Raji (cell line): ENCODE measurements around the gene MT1H.

Source experiments
- POLR2A ChIP-seq: IDR thresholded peaks from 2 replicates; pipeline ENCODE4 v1.6.1; 2011; ENCODE audit warnings: low read depth, low read length, control low read depth; ENCODE audit not compliant: insufficient read depth

The MT1H gene

GRCh38 chr16:56633535-56633934 lies 36.1 kb upstream of the MT1H start:
- TF ChIP-seq POLR2A = no peak

DNA sequence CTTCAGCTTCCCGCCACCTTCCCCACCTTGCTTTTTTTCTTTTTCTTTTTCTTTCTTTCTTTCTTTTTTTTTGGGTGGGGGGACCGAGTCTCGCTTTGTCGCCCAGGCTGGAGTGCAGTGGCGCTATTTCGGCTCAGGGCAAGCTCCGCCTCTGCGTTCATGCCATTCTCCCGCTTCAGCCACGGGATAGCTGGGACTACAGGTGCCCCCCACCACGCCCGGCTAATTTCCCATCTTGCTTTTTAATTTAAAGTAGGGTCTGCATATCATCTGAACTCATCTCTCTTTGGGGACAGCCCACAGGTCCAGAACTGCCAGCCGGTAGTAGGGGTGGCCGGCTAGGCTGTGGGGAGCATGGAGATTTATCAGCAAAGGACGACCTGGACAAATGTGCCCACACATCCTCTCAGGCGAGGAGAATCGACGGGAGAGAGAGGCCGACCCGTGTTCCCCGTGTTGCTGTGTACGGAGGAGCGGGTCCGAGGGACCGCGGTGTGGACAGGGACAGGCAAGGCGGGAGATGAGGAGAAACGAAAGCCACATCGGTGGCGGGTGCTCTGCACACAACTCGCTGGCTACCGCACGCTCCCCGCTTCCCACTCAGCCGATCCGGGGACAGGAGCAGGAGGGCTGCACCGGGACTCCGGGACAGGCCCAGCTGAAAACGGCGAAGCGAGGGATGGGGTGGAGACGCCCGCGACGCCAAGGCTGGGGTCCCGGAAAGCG lies 34.7 kb upstream of the MT1H start:
- TF ChIP-seq POLR2A = no peak

DNA sequence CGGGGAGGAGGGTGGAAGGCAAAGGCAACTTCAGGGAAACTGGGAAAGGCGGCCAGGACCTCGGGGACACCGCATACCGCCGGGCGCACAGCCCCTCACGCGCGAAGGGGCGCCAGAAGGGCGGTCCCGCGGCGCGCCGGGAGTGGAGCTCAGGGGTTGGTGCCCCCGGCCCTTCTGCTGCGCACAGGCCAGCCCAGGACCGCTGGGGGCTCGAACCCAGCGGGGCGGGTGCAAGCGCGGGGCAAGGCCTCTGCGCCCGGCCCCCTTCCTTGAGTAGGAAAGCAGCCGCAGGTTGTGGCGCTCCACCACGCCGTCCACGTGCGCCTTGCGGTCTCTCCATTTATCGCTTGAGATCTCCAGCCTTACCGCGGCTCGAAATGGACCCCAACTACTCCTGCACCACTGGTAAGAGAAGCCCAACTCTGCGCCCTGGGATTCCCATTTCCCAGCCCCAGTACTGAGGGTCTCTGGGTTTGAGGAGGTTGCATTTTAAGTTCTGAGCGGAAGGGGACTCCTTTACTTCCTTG lies 34.1 kb upstream of the MT1H start:
- no peak for TF ChIP-seq POLR2A

DNA sequence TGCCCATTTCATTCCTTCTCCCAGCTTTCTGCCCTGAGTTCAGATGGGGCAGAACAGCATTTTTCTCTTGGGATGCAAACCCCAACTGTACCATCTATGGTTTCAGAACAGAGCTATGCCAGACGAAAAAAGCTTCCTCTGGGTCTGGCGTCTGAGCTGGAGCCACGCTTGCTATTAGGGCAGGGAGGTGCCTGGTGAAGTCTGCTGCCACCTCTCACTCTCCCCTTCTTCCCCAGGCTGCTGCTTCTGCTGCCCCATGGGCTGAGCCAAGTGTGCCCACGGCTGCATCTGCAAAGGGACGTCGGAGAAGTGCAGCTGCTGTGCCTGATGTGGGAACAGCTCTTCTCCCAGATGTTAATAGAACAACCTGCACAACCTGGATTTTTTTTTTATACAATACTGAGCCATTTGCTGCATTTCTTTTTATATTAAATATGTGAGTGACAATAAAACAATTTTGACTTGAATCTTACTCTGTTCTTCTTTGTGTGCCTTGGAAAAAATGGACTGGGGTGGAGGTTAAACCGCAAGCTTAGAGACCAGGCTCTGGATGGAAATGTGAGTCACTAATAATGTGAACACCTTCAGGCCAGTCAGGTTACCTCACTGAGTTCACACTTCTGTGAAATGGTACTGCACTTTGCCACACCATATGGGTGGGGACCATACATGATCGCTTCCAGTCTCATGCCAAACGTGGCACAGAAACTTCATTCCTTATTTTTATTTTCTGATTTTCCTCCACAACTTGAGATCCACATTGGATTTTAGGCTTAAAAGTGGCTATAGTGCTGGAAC lies 32.8 kb upstream of the MT1H start:
- TF ChIP-seq POLR2A = no peak

GRCh38 chr16:56637814-56638750 lies 31.5 kb upstream of the MT1H start, which contains the start of gene MT1A:
MT1A (plus strand) TSS chr16:56638666; CDS start chr16:56638739, 73 bp downstream.
- no peak for TF ChIP-seq POLR2A

DNA sequence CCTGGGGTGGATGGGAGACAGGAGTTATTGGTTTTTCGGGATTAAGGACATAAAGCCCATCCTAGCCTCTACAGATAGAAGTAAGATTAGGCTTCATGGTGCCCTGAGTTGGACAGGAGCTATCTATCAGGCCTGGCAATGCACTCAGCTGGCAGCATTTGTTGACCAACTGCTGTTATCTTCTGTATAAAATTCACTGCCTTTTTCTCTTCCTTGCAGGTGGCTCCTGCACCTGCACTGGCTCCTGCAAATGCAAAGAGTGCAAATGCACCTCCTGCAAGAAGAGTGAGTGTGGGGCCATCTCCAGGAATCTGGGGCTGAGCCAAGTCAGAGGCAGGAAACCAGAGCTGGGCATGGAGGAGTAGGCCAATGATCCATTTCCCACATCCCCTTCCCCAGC lies 30.6 kb upstream of the MT1H start:
- TF ChIP-seq POLR2A = no peak

DNA sequence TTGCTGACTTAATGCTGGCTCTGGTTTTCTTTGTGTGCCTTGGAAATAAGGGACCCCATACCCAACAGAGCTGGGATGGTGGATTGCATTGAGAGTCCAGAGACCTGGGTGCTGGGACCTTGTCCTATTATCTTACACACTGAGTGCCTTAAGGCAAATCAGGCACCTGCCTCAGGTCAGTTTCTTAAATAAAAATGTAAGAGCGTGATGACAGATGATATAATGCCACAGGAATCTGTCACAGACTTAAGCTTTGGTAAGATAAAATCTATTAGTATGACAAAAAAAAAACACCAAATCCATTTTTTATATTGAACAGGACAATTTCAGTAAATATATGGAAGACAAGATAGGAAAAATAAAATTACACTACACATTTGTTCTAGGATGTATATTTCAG lies 29.5 kb upstream of the MT1H start:
- no peak for TF ChIP-seq POLR2A

DNA sequence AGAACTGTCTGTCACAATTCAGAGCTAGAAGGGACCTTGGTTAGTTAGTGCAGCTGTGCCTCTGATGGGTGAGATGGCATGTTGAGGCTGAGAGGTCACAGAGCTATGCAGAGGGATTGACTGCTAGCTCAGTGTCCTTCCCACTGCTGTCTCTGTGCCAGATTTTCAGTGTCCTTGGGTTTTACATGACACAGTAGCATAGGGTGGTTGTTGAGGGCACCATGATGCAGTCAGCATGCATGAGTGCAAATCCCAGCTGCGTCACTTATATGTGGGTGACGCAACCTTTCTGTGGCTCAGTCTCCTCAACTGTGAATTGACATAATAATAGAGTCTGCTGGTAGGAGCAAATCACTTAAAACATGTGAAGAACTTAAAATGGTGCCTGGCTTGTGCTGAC lies 28.4 kb upstream of the MT1H start:
- no peak for TF ChIP-seq POLR2A

GRCh38 chr16:56643080-56643778 lies 26.4 kb upstream of the MT1H start:
- TF ChIP-seq POLR2A = no peak

DNA sequence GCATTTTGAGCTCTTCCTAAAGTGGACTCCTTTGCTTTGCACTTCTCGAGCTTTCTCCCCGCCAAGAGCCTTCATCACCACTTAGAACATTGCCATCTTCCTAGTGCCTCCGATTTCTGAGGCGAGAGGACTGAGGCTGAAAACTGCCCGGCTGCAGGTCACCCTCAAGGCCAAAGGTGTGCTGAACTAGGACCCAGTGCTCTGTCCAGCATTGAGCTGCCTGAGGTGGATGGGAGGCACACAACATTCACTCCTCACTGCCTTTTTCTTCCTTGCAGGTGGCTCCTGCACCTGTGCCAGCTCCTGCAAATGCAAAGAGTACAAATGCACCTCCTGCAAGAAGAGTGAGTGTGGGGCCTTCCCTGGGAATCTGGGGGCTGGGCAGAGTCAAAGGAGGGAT lies 25.8 kb upstream of the MT1H start:
- no peak for TF ChIP-seq POLR2A

DNA sequence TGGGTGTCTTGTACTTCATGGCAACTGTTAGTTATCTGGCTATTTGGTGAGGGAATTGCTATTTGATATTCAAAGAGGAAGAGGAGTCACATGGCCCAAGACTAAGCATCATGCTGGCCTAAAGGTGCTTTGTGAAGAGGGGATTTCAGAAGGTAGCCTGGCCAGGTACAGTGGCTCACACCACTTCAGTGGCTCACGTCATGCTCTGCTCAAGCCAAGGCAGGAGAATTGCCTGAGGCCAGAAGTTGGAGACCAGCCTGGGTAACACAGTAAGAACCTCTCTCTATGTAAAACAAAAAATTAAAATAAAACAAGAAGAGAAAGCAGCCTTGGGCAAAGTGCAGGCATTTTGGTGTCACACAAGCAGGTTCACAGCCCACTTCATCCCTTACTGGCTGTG lies 24.3 kb upstream of the MT1H start:
- no peak for TF ChIP-seq POLR2A

DNA sequence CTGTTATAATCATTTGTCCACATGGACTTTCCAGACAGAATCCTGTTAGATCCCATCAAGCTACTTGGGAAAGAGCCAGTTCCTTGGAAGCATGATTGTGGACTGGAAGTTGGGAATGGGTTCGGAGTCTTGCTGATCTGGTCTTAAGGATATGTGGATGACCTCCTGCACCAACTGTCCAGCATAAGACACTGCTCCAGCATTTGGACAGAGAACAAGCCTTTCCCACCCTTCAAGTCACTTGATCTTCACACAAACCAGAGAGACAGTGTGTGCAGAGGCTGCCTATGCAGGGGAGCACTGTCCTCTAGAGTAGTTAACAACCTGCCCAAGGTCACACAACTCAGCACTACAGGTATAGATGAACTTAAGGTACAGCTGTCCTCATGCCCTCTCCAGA lies 23.8 kb upstream of the MT1H start:
- TF ChIP-seq POLR2A = no peak

- TF ChIP-seq POLR2A = no peak
Measured at GRCh38 chr16:56647641-56648431, 21.8 kb upstream of the MT1H start.

GRCh38 chr16:56649271-56649670 lies 20.3 kb upstream of the MT1H start:
- no peak for TF ChIP-seq POLR2A
